Keratinocyte (primary cell): ENCODE measurements around the gene DBP.

Experiments used
- EZH2 ChIP-seq: IDR thresholded peaks from one replicate; pipeline ENCODE4 v1.6.1; 2012; ENCODE audit warnings: inconsistent platforms, mild to moderate bottlenecking, low read length, moderate library complexity
- TF ChIP-seq, protein P1 (sequence below), 3 experiments: IDR thresholded peaks in 1 of 3; conservative IDR thresholded peaks in 1 of 3; optimal IDR thresholded peaks in 1 of 3; 2 replicates in 2 of 3; 3 replicates in 1 of 3; pipeline versions ENCODE3 to v1.5.1; 2011; ENCODE audit warnings: low read length in 3 of 3, mild to moderate bottlenecking in 3 of 3, moderate library complexity in 2 of 3, control low read depth in 1 of 3, inconsistent platforms in 1 of 3; ENCODE audit not compliant: insufficient read depth in 2 of 3; ENCODE audit errors: extremely low read depth in 1 of 3

DNA sequence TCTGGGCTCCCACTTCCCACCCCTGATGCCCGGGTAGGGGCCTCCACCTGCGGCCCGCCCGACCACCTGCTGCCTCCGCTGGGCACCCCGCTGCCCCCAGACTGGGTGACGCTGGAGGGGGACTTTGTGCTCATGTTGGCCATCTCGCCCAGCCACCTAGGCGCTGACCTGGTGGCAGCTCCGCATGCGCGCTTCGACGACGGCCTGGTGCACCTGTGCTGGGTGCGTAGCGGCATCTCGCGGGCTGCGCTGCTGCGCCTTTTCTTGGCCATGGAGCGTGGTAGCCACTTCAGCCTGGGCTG lies 7.9 kb downstream of the DBP start:
- TF ChIP-seq, protein P1, sequence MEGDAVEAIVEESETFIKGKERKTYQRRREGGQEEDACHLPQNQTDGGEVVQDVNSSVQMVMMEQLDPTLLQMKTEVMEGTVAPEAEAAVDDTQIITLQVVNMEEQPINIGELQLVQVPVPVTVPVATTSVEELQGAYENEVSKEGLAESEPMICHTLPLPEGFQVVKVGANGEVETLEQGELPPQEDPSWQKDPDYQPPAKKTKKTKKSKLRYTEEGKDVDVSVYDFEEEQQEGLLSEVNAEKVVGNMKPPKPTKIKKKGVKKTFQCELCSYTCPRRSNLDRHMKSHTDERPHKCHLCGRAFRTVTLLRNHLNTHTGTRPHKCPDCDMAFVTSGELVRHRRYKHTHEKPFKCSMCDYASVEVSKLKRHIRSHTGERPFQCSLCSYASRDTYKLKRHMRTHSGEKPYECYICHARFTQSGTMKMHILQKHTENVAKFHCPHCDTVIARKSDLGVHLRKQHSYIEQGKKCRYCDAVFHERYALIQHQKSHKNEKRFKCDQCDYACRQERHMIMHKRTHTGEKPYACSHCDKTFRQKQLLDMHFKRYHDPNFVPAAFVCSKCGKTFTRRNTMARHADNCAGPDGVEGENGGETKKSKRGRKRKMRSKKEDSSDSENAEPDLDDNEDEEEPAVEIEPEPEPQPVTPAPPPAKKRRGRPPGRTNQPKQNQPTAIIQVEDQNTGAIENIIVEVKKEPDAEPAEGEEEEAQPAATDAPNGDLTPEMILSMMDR (optimal IDR thresholded peaks at IDR 0.05 in 1 of 3, IDR thresholded peaks at IDR 0.05 in 1 of 3, conservative IDR thresholded peaks at IDR 0.05 in 1 of 3; ENCODE audit: extremely low read depth in 1 of 3, insufficient read depth in 2 of 3, low read length in 3 of 3): no peak
- TF ChIP-seq EZH2: no peak
